Dendritic cell treated with granulocyte-macrophage colony-stimulating factor and Interleukin-4, amounts not matched to agents 40 ng/mL and 50 ng/mL, for 4 days (primary cell): ENCODE results near the gene RYR3.

Experiments
- H3K27ac Mint-ChIP-seq: one replicate; pipeline ENCODE4 v1.8.0; 2022; ENCODE audit warnings: mild to moderate bottlenecking, mixed read lengths
- H3K27me3 Mint-ChIP-seq: one replicate; pipeline ENCODE4 v1.8.0; 2022; ENCODE audit warnings: mild to moderate bottlenecking, mixed read lengths
- H3K36me3 Mint-ChIP-seq: one replicate; pipeline ENCODE4 v1.8.0; 2022; ENCODE audit warnings: low read depth, mixed read lengths
- H3K4me1 Mint-ChIP-seq: one replicate; pipeline ENCODE4 v1.8.0; 2022; ENCODE audit warnings: low read depth, mixed read lengths
- H3K4me3 Mint-ChIP-seq: one replicate; pipeline ENCODE4 v1.8.0; 2022; ENCODE audit warnings: mild to moderate bottlenecking, moderate library complexity, mixed read lengths
- H3K9me3 Mint-ChIP-seq: one replicate; pipeline ENCODE4 v1.8.0; 2022; ENCODE audit warnings: mixed read lengths
- intact Hi-C: fragments of 100-400 bp; cut with micrococcal nuclease; formaldehyde crosslinking; loops from one replicate; pipeline ENCODE4 v1.15.0; 2022

RYR3 gene

GRCh38 chr15:33742306-33742705 is 431.5 kb downstream of the RYR3 start:
- intact Hi-C loops, result no loop called here
- Mint-ChIP-seq H3K27ac (no peak overlapping the region), H3K4me1 (no peaks in the 10 kb centered on the region), H3K9me3 (no peaks in the 10 kb centered on the region), H3K27me3 (peaks cover 2% of the 10 kb centered on the region), H3K4me3 (no peak overlapping the region), H3K36me3 (no peaks in the 10 kb centered on the region)

- Mint-ChIP-seq H3K36me3 (no peaks in the 10 kb centered on the region), H3K4me3 (no peak overlapping the region), H3K27ac (no peak overlapping the region), H3K27me3 (peaks cover under 1% of the 10 kb centered on the region), H3K4me1 (no peaks in the 10 kb centered on the region), H3K9me3 (no peaks in the 10 kb centered on the region)
- intact Hi-C loops, result no loop called here
Measured at GRCh38 chr15:33742800-33743199, 432.0 kb downstream of the RYR3 start.

DNA sequence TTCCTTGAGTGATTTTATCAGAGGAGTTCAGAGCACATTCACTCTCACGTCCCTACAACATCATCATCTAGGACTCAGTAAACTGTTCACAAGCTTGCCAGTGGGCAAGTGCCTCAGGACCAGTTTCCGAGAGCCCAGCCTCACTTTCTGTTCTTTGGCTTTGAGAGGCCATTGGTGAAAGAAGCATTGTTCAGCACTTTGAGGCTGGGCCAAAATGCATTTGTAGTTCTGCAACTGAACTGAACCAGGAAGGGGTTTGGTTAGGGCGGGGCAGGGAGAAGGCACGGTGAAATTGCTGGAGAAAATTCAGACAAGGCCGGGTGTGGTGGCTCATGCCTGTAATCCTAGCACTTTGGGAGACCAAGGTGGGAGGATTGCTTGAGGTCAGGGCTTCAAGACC is 435.4 kb downstream of the RYR3 start:
- no peaks in the 10 kb centered on the region for H3K27me3 Mint-ChIP-seq
- no peak overlapping the region for H3K27ac Mint-ChIP-seq
- no peaks in the 10 kb centered on the region for H3K9me3 Mint-ChIP-seq
- H3K36me3 Mint-ChIP-seq, result no peaks in the 10 kb centered on the region
- no peak overlapping the region for H3K4me3 Mint-ChIP-seq
- intact Hi-C loops, result no loop called here
- H3K4me1 Mint-ChIP-seq, result no peaks in the 10 kb centered on the region

GRCh38 chr15:33753012-33753411 is 442.2 kb downstream of the RYR3 start:
- intact Hi-C loops, result no loop called here
- Mint-ChIP-seq H3K27ac (no peak overlapping the region), H3K36me3 (no peaks in the 10 kb centered on the region), H3K9me3 (no peaks in the 10 kb centered on the region), H3K4me1 (peaks cover 15% of the 10 kb centered on the region), H3K4me3 (no peak overlapping the region), H3K27me3 (no peaks in the 10 kb centered on the region)

- H3K9me3 Mint-ChIP-seq, result peaks cover 4% of the 10 kb centered on the region
- no peaks in the 10 kb centered on the region for H3K36me3 Mint-ChIP-seq
Measured at GRCh38 chr15:33754242-33754641, 443.5 kb downstream of the RYR3 start.

DNA sequence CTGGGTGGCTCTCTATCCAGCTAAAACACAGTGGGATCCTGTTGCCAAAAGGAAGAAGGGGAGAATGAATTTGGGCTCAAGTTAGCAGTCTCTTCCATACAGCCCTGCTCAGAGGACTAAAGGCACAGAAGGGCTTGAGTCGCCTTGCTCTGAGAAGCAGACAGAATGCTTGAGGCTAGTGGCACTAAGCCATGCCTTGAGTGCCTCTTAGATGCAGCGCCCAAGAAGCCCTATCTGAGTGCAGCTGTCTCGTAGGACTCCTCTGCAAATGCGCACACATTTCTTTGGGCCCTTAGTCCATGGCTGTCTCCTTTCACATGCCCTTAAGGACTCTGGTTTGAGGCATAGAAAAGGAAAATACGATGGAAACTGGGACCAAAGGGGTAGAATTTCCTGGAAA is 446.2 kb downstream of the RYR3 start:
- Mint-ChIP-seq H3K27ac (no peak overlapping the region), H3K9me3 (peaks cover 29% of the 10 kb centered on the region), H3K36me3 (no peaks in the 10 kb centered on the region), H3K4me3 (no peak overlapping the region), H3K27me3 (peaks cover 5% of the 10 kb centered on the region), H3K4me1 (peaks cover 18% of the 10 kb centered on the region)
- intact Hi-C loops, result no loop called here

More at GRCh38 chr15:33754242-33754641, 443.5 kb downstream of the RYR3 start:
- peaks cover 18% of the 10 kb centered on the region for H3K4me1 Mint-ChIP-seq
- H3K27ac Mint-ChIP-seq, result no peak overlapping the region
- intact Hi-C loops, result no loop called here
- no peaks in the 10 kb centered on the region for H3K27me3 Mint-ChIP-seq
- H3K4me3 Mint-ChIP-seq, result no peak overlapping the region

- Mint-ChIP-seq H3K36me3 (no peaks in the 10 kb centered on the region), H3K27ac (no peak overlapping the region), H3K4me3 (peak overlapping the region; percentile 25), H3K27me3 (peaks cover 5% of the 10 kb centered on the region), H3K9me3 (peaks cover 37% of the 10 kb centered on the region), H3K4me1 (peaks cover 18% of the 10 kb centered on the region)
- intact Hi-C loops, result no loop called here
Measured at GRCh38 chr15:33757516-33758232, 446.9 kb downstream of the RYR3 start.

GRCh38 chr15:33766389-33766788 is 455.6 kb downstream of the RYR3 start:
- Mint-ChIP-seq H3K27ac (no peak overlapping the region), H3K9me3 (peaks cover 14% of the 10 kb centered on the region), H3K27me3 (no peaks in the 10 kb centered on the region), H3K4me3 (no peak overlapping the region), H3K4me1 (no peaks in the 10 kb centered on the region), H3K36me3 (no peaks in the 10 kb centered on the region)
- intact Hi-C loops, result no loop called here

DNA sequence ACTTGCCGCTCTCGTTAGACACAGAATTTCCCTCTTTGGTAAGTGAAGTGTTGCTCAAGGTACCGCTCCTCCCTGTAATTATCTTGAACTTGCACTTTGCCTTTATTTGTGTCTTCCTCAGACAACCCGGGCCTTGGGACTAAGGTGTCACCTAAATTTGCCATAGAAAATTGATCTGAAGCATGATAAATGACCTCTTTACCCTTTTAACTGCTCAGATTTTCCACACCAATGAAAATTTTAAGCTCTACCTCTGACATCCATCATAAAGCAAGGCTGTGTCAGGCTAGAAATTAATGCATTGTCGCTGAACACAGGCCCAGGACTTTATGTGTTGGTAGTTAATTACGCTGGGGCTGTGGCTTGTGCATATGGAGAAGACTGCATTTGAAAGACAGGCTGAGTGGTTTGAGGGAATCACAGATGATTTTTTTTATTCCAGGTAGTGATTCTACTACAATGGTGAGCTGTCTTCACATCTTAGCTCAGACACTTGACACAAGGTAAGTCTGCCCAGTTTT is 458.0 kb downstream of the RYR3 start:
- Mint-ChIP-seq H3K4me1 (no peaks in the 10 kb centered on the region), H3K27me3 (no peaks in the 10 kb centered on the region), H3K4me3 (no peak overlapping the region), H3K27ac (no peak overlapping the region), H3K9me3 (no peaks in the 10 kb centered on the region), H3K36me3 (no peaks in the 10 kb centered on the region)
- intact Hi-C loops, result no loop called here

DNA sequence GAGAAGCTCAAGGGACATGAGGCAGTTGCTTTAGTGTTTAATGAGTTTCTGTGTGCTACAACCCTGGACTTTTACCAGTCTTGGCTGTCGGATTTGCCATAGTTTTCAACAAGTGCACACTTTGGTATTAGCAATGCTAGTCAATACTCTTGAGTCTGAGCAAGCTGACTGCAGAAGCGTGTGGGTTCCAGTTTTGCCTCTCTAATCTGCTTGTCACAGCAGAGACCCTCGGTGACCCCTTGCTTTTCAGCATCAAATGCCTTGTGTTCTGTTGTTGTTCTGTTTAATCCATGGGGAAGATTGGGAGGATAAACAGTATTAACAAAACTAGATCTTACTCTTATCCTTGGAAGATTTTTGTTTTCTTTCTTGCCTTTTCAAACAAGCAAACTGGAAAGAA is 463.2 kb downstream of the RYR3 start:
- H3K27ac Mint-ChIP-seq, result no peak overlapping the region
- H3K4me3 Mint-ChIP-seq, result no peak overlapping the region
- intact Hi-C loops, result no loop called here
- H3K27me3 Mint-ChIP-seq, result no peaks in the 10 kb centered on the region
- no peaks in the 10 kb centered on the region for H3K4me1 Mint-ChIP-seq
- no peaks in the 10 kb centered on the region for H3K9me3 Mint-ChIP-seq
- H3K36me3 Mint-ChIP-seq, result no peaks in the 10 kb centered on the region

DNA sequence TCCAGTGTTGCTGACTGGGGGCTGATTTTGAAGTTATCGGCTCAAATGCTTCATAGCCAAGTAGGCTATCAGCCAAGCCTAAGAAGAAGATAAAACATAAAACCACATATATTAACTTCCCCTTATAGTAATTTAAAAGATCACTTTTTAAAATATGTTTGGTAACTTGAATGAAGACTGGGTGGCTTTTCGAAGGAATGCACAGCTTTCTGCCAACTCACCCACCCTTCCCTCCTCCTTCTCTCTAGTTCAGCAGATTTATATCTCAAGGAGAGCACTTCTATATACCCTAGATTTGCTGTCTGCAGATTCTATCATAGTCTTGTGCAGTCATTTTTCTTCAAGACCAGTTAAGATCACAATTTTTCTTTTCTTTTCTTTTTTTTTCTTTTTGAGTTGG is 468.1 kb downstream of the RYR3 start:
- Mint-ChIP-seq H3K36me3 (no peaks in the 10 kb centered on the region), H3K4me3 (no peak overlapping the region), H3K4me1 (peaks cover 6% of the 10 kb centered on the region), H3K27me3 (no peaks in the 10 kb centered on the region), H3K27ac (no peak overlapping the region), H3K9me3 (no peaks in the 10 kb centered on the region)
- intact Hi-C loops, result no loop called here

GRCh38 chr15:33780011-33780768 is 469.4 kb downstream of the RYR3 start:
- Mint-ChIP-seq H3K27ac (no peak overlapping the region), H3K4me3 (no peak overlapping the region), H3K27me3 (no peaks in the 10 kb centered on the region), H3K9me3 (no peaks in the 10 kb centered on the region), H3K36me3 (no peaks in the 10 kb centered on the region), H3K4me1 (peaks cover 6% of the 10 kb centered on the region)
- intact Hi-C loops, result no loop called here

GRCh38 chr15:33782966-33783365 is 472.2 kb downstream of the RYR3 start:
- intact Hi-C loops, result no loop called here
- Mint-ChIP-seq H3K4me1 (peaks cover 6% of the 10 kb centered on the region), H3K9me3 (no peaks in the 10 kb centered on the region), H3K36me3 (no peaks in the 10 kb centered on the region), H3K4me3 (no peak overlapping the region), H3K27ac (no peak overlapping the region), H3K27me3 (no peaks in the 10 kb centered on the region)

- Mint-ChIP-seq H3K27ac (no peak overlapping the region), H3K4me1 (peaks cover 6% of the 10 kb centered on the region), H3K4me3 (no peak overlapping the region), H3K9me3 (no peaks in the 10 kb centered on the region), H3K36me3 (no peaks in the 10 kb centered on the region), H3K27me3 (peaks cover 4% of the 10 kb centered on the region)
- intact Hi-C loops, result no loop called here
Measured at GRCh38 chr15:33785366-33785765, 474.6 kb downstream of the RYR3 start.
